BE2C (cell line): ENCODE data around the gene OXT.

ENCODE experiments used
- DNase-seq: peaks from one replicate; pipeline ENCODE4 v3.0.0-alpha.2; 2020
- H3K27me3 ChIP-seq: fragments of 250-450 bp; sonication (Bioruptor Pico); 2 replicates; pipeline ENCODE4 v1.5.1; 2020; ENCODE audit warnings: mild to moderate bottlenecking
- H3K36me3 ChIP-seq: fragments of 250-450 bp; sonication (Bioruptor Pico); 2 replicates; pipeline ENCODE4 v1.5.1; 2020; ENCODE audit warnings: mild to moderate bottlenecking
- H3K4me1 ChIP-seq: fragments of 250-450 bp; sonication (Bioruptor Pico); 2 replicates; pipeline ENCODE4 v1.5.1; 2020
- H3K4me3 ChIP-seq: 2 replicates; pipeline ENCODE4 v1.5.1; 2011; ENCODE audit warnings: low read depth, low read length
- H3K9me3 ChIP-seq: fragments of 250-450 bp; sonication (Bioruptor Pico); 2 replicates; pipeline ENCODE4 v1.5.1; 2020
- TF ChIP-seq, protein P1 (sequence below): IDR thresholded peaks from 2 replicates; pipeline ENCODE4 v1.5.1; 2012; ENCODE audit warnings: mild to moderate bottlenecking, low read depth, low read length

The OXT gene

DNA sequence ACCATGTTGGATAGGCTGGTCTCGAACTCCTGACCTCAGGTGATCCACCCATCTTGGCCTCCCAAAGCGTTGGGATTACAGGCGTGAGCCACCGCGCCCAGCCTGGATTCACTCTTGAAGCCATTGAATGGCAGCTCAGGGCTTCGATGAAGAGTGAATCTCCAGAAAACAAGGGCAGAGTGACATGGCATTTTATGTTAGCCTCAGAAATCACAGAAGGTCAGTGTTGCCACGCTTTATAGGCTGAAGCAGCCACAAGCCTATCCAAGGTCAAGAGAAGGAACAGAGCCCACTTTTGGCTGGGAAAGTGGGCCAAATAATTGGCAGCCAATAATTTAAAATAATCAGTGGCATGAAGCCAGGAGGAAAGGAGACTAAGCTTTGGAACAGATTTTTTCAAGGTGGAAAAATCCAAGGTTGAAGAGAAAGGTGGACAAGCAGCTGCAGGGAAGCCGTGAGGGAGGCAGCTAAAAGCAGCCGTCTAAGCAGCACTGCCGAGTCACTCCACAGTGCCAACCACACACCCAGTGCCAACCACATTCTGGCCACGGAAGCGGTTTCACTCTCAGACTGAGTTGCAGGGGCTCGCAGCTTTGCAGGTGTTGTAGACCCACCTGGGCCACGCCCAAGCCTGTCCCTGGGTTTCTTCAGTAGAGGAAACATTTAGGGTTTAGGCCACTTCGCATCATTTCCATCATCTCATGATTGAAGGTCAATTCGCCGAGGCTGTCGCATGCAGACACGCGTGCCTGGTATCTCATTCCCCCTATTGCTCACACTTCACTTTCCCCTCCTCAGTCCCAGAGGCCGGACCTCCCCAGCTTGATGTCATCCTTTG is 30.5 kb downstream of the OXT start:
- H3K9me3 ChIP-seq = no peaks in the 10 kb centered on the region; the same call in 1 of the 2 replicates
- peaks cover 3% of the 10 kb centered on the region; the same call in 1 of the 2 replicates for H3K4me1 ChIP-seq
- H3K36me3 ChIP-seq = no peaks in the 10 kb centered on the region
- H3K4me3 ChIP-seq = no peak overlapping the region
- no peak for DNase-seq
- TF ChIP-seq, protein P1, sequence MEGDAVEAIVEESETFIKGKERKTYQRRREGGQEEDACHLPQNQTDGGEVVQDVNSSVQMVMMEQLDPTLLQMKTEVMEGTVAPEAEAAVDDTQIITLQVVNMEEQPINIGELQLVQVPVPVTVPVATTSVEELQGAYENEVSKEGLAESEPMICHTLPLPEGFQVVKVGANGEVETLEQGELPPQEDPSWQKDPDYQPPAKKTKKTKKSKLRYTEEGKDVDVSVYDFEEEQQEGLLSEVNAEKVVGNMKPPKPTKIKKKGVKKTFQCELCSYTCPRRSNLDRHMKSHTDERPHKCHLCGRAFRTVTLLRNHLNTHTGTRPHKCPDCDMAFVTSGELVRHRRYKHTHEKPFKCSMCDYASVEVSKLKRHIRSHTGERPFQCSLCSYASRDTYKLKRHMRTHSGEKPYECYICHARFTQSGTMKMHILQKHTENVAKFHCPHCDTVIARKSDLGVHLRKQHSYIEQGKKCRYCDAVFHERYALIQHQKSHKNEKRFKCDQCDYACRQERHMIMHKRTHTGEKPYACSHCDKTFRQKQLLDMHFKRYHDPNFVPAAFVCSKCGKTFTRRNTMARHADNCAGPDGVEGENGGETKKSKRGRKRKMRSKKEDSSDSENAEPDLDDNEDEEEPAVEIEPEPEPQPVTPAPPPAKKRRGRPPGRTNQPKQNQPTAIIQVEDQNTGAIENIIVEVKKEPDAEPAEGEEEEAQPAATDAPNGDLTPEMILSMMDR = no peak
- H3K27me3 ChIP-seq = no peaks in the 10 kb centered on the region

DNA sequence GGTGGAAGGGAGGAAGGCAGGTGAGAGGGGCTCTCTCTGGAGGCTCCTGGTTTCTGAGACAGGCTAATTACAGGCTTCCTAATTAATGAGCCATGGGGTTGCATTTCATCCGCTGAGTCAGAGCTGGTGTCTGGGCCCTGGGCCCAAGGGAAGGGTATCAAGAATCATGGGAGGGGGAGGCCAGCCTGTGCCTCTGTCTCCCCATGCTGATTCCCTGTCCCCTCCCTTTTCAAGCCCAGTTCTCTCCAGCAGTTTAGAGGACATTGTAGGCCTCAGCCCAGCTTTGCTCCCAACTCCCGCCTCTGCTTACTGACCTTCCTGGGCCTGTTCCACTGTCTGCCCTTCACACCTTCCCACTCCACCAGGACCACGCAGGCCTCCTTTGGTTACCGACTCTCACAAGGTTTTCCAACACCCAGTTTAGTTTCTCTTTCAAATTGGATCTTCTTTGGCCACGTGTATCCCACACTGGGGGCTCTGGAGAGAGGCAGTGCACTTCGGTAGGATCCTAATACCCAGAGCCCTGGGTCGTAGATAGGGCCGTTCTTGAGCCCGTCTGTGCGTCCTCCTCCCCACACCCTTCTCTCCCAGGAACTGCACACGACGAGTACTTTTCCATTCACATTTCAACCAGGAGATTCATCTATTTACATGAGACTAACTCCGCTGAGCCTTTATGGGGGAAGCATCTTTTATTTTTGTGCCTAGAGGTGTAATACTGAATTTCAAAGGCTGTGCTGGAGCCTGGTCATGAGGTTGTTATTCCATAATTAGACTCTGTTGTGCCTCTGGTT is 31.4 kb downstream of the OXT start:
- Histone ChIP-seq H3K4me3 (no peak overlapping the region), H3K27me3 (no peaks in the 10 kb centered on the region), H3K4me1 (peaks cover 3% of the 10 kb centered on the region; the same call in 1 of the 2 replicates), H3K9me3 (no peaks in the 10 kb centered on the region; the same call in 1 of the 2 replicates), H3K36me3 (no peaks in the 10 kb centered on the region)
- TF ChIP-seq, protein P1 = no peak
- no peak for DNase-seq

DNA sequence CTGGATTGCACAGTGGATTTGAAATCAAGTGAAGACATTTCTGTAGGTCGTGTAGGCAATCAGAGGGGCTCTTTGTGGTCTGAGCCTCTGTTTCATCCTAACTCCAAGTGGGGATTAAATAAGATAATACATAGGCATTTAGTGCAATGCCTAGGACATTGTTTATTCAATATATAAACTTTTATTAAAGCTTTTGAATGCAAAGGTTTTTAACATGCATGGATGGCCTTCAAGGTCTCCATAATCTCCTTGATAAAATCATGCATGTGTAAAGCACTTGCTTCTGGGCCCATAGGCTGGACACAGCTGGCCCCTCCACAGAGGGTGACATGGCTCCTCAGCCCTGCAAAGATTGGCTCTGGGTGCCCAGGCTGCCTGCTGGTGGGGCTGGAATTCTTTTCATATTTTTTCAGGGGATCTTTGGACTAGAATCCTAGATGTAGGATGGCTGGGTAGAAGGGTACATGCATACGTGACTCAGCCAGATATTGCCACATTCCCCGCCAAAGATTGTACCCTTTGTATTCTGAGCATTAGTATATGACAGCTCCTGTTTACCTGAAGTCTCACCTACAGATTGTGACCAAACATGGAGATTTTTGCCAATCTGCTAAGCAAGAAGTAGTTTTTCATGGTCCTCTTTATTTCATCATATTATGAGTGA is 32.1 kb downstream of the OXT start:
- Histone ChIP-seq H3K36me3 (no peaks in the 10 kb centered on the region), H3K9me3 (no peaks in the 10 kb centered on the region; the same call in 1 of the 2 replicates), H3K4me1 (peaks cover 3% of the 10 kb centered on the region; the same call in 1 of the 2 replicates), H3K27me3 (no peaks in the 10 kb centered on the region), H3K4me3 (no peak overlapping the region)
- no peak for DNase-seq
- TF ChIP-seq, protein P1 = no peak

GRCh38 chr20:3105256-3106137 is 34.1 kb downstream of the OXT start:
- H3K27me3 ChIP-seq = no peaks in the 10 kb centered on the region
- no peaks in the 10 kb centered on the region for H3K36me3 ChIP-seq
- peaks cover 3% of the 10 kb centered on the region; the same call in 1 of the 2 replicates for H3K4me1 ChIP-seq
- TF ChIP-seq, protein P1 = no peak
- H3K9me3 ChIP-seq = no peaks in the 10 kb centered on the region; the same call in 1 of the 2 replicates
- no peak overlapping the region for H3K4me3 ChIP-seq
- no peak for DNase-seq

DNA sequence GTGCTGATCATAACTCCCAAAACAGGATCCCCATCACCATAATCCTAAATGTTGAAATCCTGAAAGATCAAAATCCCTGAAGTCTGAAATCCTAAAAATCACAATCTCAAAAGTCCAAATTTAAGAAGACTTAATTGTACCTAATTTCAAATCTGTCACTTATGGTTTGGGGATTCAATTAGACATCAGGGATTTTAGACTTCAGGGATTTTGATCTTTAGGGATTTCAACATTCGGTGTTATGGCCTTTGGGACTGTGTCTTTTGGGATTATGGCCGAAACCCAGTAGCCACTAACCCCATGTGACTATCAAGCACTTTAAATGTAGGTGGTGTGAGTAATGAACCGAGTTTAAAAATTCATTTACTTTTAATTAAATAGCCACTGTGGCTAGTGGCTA is 34.8 kb downstream of the OXT start:
- Histone ChIP-seq H3K9me3 (no peaks in the 10 kb centered on the region; the same call in 1 of the 2 replicates), H3K36me3 (no peaks in the 10 kb centered on the region), H3K4me1 (peaks cover 3% of the 10 kb centered on the region; the same call in 1 of the 2 replicates), H3K4me3 (no peak overlapping the region), H3K27me3 (no peaks in the 10 kb centered on the region)
- no peak for DNase-seq
- TF ChIP-seq, protein P1 = no peak
